ENCODE measurements around the gene NAXD. TPM values are rescaled to one million over a fixed set of nuclear protein-coding genes. Genes with fewer than 3 reads are reported as not detected.

NAXD gene
- total RNA-seq, 4 donors from 2014 or later: 12.9 to 37.8 (median 33.3) TPM

DNA sequence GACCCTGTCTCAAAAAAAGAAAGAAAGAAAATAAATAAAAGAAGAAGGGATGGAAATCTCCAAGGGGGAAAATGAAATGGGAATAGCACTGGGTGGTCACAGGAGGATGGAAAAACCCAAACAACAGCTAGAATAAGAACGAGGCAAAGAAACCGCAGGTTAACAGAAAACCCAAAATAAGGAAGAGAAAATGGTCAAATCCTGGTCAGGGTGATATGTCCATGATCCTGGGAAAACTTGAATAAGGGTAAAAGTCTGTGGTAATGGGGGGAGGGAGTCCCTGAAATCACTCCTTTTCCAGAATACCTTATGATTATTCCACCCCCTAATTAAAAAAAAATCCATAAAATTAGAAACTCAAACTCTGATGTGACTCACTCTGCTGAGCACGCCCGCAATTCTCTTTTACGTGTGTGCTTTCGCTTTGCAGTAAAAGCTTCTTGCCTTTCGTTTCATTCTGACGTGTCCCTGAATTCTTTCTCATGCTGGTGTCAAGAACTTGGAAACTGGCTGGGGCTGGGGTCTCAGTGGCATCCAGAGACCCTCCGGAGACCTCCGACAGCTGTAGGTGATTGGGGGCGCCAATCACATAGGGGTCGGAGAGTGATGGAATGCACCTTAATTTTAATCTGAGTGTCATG is 4.3 kb upstream of the NAXD start:
- Histone ChIP-seq H3K4me1 (peaks cover 0 to 5% (median 4%) of the 10 kb centered on the region in 4 donors), H3K27ac (no peak overlapping the region), H3K27me3 (no peaks in the 10 kb centered on the region), H3K9me3 (no peaks in the 10 kb centered on the region), H3K4me3 (no peak overlapping the region), H3K36me3 (no peaks in the 10 kb centered on the region)
- 54 to 69% methylated on average over 8 to 12 of the region's 12 CpGs for WGBS, 2 donors (ENCODE audit: low coverage in 1 of 2)
- in situ Hi-C loops (cut with MboI; ENCODE audit: low pct_ligation_motif_present in 1 of 4, low pct_unique_long_range_greater_than_20kb in 1 of 4, low sequenced_read_pairs in 3 of 4) (loop anchor here in 2 of 4 donors (10.0 to 25.0 kb wide), 2 partner anchors 94 to 101 kb away; partner anchors contain the start of genes CARS2 (in 2 of the 2) and ING1 (in 1 of the 2)), intact Hi-C loops (cut with DNase I; ENCODE audit: low total_unique reads) (no loop called here)
- no peak for DNase-seq
- TF ChIP-seq POLR2AphosphoS5 (IDR thresholded peaks at IDR 0.05) (no peak), EP300 (IDR thresholded peaks at IDR 0.05; ENCODE audit: low read depth) (no peak), POLR2A (IDR thresholded peaks at IDR 0.05) (no peak)
- TF ChIP-seq, protein P1, sequence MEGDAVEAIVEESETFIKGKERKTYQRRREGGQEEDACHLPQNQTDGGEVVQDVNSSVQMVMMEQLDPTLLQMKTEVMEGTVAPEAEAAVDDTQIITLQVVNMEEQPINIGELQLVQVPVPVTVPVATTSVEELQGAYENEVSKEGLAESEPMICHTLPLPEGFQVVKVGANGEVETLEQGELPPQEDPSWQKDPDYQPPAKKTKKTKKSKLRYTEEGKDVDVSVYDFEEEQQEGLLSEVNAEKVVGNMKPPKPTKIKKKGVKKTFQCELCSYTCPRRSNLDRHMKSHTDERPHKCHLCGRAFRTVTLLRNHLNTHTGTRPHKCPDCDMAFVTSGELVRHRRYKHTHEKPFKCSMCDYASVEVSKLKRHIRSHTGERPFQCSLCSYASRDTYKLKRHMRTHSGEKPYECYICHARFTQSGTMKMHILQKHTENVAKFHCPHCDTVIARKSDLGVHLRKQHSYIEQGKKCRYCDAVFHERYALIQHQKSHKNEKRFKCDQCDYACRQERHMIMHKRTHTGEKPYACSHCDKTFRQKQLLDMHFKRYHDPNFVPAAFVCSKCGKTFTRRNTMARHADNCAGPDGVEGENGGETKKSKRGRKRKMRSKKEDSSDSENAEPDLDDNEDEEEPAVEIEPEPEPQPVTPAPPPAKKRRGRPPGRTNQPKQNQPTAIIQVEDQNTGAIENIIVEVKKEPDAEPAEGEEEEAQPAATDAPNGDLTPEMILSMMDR (IDR thresholded peaks at IDR 0.05): no peak

DNA sequence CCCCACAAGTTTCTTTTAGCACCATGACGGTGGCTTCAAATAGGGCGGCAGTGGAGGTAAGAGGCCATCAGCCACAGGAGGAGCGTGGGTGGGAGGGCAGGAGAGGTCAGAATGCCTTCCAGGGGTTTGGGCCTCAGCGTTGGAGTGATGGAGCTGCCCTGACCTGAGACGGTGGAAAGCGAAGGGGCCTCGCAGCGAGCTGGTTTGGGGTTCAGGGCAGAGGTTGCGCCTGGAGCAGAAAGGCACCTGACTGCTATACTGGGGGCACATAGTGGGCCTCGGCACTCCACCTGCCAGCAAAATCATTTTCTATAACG is 382 bp upstream of the NAXD start:
- DNase-seq: no peak
- intact Hi-C loops (cut with DNase I; ENCODE audit: low total_unique reads): loop anchor here (5.0 kb wide), 1 partner anchor 53 kb away; the partner anchor contains the start of gene RAB20
- peak overlapping the region in 3 of 4 donors; percentile 79 to 92 (median 82) for H3K4me3 ChIP-seq
- no peaks in the 10 kb centered on the region for H3K36me3 ChIP-seq
- H3K27me3 ChIP-seq: no peaks in the 10 kb centered on the region
- no peak for TF ChIP-seq POLR2AphosphoS5 (IDR thresholded peaks at IDR 0.05)
- WGBS, 2 donors (ENCODE audit: low coverage in 1 of 2): 86% methylated on average over 11 of the region's 11 CpGs; no CpG with 5 or more reads in 1 of the 2 donors
- H3K4me1 ChIP-seq: peaks cover 18 to 35% (median 26%) of the 10 kb centered on the region in 4 donors
- no peaks in the 10 kb centered on the region for H3K9me3 ChIP-seq
- peak overlapping the region; percentile 86 to 97 (median 94) for H3K27ac ChIP-seq
- in situ Hi-C loops (cut with MboI; ENCODE audit: low pct_ligation_motif_present in 1 of 4, low pct_unique_long_range_greater_than_20kb in 1 of 4, low sequenced_read_pairs in 3 of 4): loop anchor here in 2 of 4 donors (10.0 to 25.0 kb wide), 2 partner anchors 90 to 97 kb away; partner anchors contain the start of genes CARS2 (in 2 of the 2) and ING1 (in 1 of the 2)

DNA sequence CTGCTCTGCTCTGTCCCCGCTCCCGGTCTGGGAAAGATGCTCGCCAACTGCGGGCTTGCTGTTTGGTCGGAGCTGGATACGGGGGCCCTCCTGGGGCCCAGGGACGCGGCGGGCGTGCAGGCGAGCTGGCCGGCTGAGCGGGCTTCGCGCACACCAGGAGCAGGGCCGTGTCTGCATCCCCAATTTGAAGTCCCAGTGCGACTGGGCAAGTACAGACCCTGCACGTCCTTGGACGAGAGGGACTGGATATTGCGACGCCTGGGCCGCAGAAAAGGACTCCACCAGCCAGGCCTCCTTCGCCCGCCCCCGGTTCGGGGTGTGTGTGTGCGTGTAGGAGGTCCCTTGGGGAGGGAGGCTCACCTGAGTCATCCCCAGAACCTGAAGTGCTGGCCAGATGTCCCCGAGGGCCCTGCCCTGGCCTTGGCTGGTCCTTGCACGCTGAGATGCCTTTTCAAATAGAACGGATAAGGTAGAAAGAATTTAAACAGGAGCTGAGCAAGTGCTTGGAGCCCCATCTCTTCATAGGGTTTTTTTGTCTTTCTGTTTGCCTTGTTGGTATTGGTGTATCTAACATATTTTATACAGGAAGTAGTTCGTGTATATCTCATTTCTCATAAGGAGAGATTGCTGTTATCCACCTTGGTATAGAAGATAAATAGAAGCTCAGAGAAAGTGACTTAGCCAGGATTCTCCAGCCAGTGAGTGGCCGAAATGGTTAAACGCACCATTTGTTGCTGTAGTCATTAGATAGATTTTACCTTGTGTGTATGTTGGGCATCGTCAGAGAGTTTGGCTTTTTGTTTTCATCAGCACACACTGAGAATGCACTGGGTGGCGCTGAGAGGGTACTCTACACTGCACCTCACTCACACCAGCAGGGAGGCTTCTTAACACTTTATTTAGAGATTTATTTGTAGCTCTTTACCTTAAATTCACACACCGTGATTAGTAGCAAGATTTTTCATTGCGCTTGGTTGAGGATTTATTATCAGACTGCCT is 1.1 kb downstream of the NAXD start:
- intact Hi-C loops (cut with DNase I; ENCODE audit: low total_unique reads) (loop anchor here (5.0 kb wide), 1 partner anchor 54 kb away; the partner anchor contains the start of gene RAB20), in situ Hi-C loops (cut with MboI; ENCODE audit: low pct_ligation_motif_present in 1 of 4, low pct_unique_long_range_greater_than_20kb in 1 of 4, low sequenced_read_pairs in 3 of 4) (loop anchor here in 2 of 4 donors (10.0 to 25.0 kb wide), 2 partner anchors 88 to 96 kb away; partner anchors contain the start of genes CARS2 (in 2 of the 2) and ING1 (in 1 of the 2))
- Histone ChIP-seq H3K4me3 (peak overlapping the region; percentile 79 to 96 (median 87)), H3K27ac (peak overlapping the region; percentile 86 to 97 (median 94)), H3K9me3 (no peaks in the 10 kb centered on the region), H3K36me3 (no peaks in the 10 kb centered on the region), H3K4me1 (peaks cover 18 to 45% (median 26%) of the 10 kb centered on the region in 4 donors), H3K27me3 (no peaks in the 10 kb centered on the region)
- peak; percentile 52 for DNase-seq
- whole genome bisulfite sequencing, 2 donors (ENCODE audit: low coverage in 1 of 2): 5 to 28% methylated on average over 7 to 26 of the region's 37 CpGs
- TF ChIP-seq EP300 (IDR thresholded peaks at IDR 0.05; ENCODE audit: low read depth) (no peak), POLR2A (IDR thresholded peaks at IDR 0.05) (peak; percentile 16), POLR2AphosphoS5 (IDR thresholded peaks at IDR 0.05) (peak; percentile 6 to 21 (median 15))
- TF ChIP-seq, protein P1 (IDR thresholded peaks at IDR 0.05): peak in 1 of 5 experiments; percentile 8

DNA sequence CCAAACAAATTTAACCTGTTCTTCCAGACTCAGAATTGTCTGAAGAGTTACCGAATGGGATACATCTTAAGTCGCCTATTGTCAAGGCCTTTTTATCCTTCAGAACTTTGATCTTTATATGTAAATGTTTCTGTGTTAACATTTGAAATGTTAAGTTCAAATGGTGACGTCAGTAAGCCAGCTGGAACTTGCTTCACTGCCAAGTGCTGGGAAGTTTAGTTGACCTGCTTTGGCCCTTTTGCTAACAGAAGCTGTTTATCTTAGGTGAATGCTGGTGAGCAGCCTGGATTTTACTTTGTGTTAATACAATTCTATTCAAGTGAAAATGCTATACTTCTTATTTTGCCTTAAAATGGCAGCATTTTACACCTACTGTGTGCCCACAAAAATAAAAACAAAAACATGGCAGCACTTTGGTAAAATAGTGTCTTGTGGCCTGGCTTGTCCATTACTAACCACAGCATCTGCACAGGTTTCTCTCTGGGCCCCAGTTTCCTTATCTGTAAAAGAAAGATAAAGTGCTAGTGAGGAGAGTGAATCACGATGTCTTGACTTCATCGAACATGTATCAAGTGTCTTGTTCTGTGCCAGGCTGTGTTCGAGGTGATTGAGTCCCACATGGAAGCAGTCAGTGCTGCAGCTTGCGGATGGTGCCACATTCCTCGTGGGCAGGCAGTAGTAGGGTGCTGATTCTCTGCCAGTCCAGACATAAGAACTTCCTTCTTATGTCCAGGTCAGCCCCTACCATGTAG is 2.2 kb downstream of the NAXD start:
- Histone ChIP-seq H3K27me3 (no peaks in the 10 kb centered on the region), H3K36me3 (no peaks in the 10 kb centered on the region), H3K4me1 (peaks cover 18 to 45% (median 26%) of the 10 kb centered on the region in 4 donors), H3K9me3 (no peaks in the 10 kb centered on the region), H3K27ac (peak overlapping the region; percentile 86 to 97 (median 94)), H3K4me3 (peak overlapping the region in 2 of 4 donors; percentile 79 to 92)
- intact Hi-C loops (cut with DNase I; ENCODE audit: low total_unique reads): loop anchor here (5.0 kb wide), 1 partner anchor 55 kb away; the partner anchor contains the start of gene RAB20
- peak; percentile 59 for DNase-seq
- in situ Hi-C loops (cut with MboI; ENCODE audit: low pct_ligation_motif_present in 1 of 4, low pct_unique_long_range_greater_than_20kb in 1 of 4, low sequenced_read_pairs in 3 of 4): loop anchor here in 2 of 4 donors (10.0 to 25.0 kb wide), 2 partner anchors 87 to 95 kb away; partner anchors contain the start of genes CARS2 (in 2 of the 2) and ING1 (in 1 of the 2)
- 44 to 50% methylated on average over 4 to 8 of the region's 8 CpGs for WGBS, 2 donors (ENCODE audit: low coverage in 1 of 2)
- TF ChIP-seq POLR2A (IDR thresholded peaks at IDR 0.05) (no peak), EP300 (IDR thresholded peaks at IDR 0.05; ENCODE audit: low read depth) (peak; percentile 82), POLR2AphosphoS5 (IDR thresholded peaks at IDR 0.05) (peak; percentile 50 to 61 (median 55))
- TF ChIP-seq, protein P1 (IDR thresholded peaks at IDR 0.05): no peak

Measured in transverse colon (tissue), 4 donors.